NCI-H345 (cell line): ENCODE data around the gene FGF18.
"Not testable (repeated sequence)": the region's sequence is repeated elsewhere in the genome, so short reads cannot be mapped to it uniquely, and the experiment has no call there.

Source experiments
- DNase-seq: peaks from one replicate; lab custom pipeline; 2025; lab: John Stamatoyannopoulos, UW

The FGF18 gene

DNA sequence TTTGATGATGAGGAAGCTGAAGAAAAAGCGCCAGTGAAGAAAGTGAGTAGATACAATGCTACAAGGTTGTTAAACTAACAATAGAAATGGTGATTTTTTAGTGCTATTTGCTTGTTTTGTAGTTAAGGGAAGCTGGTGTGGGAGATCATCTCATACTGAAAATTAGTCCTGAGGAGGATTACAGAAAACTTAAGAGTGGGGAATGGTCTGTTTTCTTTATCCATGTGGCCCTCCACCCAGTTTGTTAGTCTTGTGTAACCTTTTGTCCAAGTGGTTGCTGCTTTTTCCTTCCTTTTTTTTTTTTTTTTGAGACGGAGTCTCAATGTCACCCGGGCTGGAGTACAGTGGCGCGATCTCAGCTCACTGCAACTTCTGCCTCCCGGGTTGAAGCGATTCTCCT, 19.3 kb upstream of the FGF18 start:
- DNase-seq, result no peak

GRCh38 chr5:171401167-171401947, 18.1 kb upstream of the FGF18 start:
- no peak for DNase-seq

DNA sequence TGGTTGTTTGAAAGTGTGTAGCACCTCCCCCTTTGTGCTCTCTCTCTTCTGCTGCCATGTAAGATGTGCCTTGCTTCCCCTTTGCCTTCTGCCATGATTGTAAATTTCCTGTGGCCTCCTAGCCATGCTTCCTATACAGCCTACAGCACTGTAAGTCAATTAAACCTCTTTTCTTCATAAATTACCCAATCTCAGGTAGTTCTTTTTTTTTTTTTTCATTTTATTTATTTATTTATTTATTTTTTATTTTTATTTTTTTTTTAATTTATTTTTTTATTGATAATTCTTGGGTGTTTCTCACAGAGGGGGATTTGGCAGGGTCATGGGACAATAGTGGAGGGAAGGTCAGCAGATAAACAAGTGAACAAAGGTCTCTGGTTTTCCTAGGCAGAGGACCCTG, 16.7 kb upstream of the FGF18 start:
- DNase-seq, result not testable (repeated sequence)

DNA sequence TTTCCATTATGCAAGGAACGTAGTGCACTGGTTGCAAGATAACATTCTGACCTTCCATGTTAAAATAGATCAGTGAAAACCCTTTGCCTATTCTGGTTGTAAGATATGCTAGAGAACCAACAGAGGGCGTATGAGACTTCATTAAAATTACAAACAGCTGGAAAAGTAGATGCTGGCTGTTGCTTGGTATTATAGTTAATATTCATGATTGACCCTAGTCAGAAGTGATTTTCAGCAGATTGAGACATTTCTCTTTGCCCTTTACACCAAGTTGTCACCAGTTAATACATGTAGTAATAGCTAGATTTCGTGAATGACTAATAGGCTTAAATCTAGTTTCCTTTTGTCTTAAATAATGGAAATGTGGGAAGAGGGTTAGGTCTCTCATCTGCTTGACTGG, 13.8 kb upstream of the FGF18 start:
- DNase-seq, result no peak

GRCh38 chr5:171407234-171407633, 12.2 kb upstream of the FGF18 start:
- DNase-seq, result no peak

GRCh38 chr5:171409164-171410136, 10.0 kb upstream of the FGF18 start:
- no peak for DNase-seq

GRCh38 chr5:171410181-171410580, 9.3 kb upstream of the FGF18 start:
- DNase-seq, result no peak

GRCh38 chr5:171412186-171412585, 7.3 kb upstream of the FGF18 start:
- no peak for DNase-seq

DNA sequence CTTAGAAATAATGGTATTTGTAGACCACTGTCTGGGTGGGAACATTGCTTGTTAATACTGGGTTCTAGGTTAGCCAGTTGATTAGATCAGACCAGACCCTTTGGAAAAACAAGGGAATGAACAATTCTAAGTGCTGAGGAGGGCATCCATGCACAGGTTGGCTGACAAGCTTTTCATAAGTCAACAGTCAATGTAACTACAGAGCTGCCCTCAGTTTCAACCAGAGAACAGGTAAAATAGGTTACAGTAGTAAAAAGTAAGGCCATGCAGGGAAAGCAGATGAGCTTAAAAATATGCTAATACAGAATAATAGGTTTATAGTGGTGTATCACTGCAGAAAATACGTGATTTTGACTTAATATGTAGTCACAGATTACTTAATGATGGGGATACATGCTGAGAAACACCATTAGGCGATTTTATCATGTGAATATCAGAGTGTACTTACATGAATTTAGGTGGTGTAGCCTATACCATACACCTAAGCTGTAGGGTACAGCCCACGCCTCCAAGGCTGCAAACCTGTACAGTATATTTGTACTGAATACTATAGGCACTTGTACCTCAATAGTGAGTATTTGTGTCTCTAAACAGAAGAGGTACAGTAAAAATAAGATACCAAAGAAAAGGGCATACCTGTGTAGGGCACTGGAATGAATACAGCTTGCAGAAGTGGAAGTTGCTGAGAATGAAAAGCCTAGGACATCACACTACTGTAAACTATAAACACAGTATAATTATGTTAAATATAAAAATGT, 6.1 kb upstream of the FGF18 start:
- DNase-seq, result no peak

DNA sequence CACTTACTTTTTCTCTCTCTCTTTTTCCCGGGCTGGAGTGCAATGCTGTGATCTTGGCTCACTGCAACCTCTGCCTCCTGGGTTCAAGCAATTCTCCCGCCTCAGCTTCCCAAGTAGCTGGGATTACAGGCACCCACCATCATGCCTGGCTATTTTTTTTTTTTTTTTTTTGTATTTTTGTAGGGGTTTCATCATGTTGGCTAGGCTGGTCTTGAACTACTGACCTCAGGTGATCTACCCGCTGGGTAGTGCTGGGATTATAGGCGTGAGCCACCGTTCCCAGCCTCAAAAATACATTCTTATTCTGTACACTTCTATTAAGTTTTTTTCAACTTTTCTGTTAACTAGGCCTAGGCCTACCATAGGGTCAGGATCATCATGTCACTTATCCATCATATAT, 5.5 kb upstream of the FGF18 start:
- not testable (repeated sequence) for DNase-seq

GRCh38 chr5:171415115-171415730, 4.2 kb upstream of the FGF18 start:
- no peak for DNase-seq

GRCh38 chr5:171416160-171417049, 3.0 kb upstream of the FGF18 start:
- no peak for DNase-seq

GRCh38 chr5:171418316-171418981, 998 bp upstream of the FGF18 start:
- DNase-seq, result peak; percentile 67

DNA sequence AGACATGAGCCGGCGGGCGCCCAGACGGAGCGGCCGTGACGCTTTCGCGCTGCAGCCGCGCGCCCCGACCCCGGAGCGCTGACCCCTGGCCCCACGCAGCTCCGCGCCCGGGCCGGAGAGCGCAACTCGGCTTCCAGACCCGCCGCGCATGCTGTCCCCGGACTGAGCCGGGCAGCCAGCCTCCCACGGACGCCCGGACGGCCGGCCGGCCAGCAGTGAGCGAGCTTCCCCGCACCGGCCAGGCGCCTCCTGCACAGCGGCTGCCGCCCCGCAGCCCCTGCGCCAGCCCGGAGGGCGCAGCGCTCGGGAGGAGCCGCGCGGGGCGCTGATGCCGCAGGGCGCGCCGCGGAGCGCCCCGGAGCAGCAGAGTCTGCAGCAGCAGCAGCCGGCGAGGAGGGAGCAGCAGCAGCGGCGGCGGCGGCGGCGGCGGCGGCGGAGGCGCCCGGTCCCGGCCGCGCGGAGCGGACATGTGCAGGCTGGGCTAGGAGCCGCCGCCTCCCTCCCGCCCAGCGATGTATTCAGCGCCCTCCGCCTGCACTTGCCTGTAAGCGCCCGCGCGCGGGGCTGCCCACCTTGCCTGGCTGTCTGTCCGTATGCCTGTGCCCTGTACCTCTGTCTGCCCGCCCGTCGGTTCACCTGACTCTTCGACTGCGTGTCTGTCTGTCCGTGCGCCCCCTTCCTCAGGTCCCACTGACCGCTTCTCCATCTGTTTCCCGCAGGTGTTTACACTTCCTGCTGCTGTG, 412 bp downstream of the FGF18 start:
- peak; percentile 29 for DNase-seq

GRCh38 chr5:171420431-171421241, 1.2 kb downstream of the FGF18 start:
- DNase-seq, result peak; percentile 42

DNA sequence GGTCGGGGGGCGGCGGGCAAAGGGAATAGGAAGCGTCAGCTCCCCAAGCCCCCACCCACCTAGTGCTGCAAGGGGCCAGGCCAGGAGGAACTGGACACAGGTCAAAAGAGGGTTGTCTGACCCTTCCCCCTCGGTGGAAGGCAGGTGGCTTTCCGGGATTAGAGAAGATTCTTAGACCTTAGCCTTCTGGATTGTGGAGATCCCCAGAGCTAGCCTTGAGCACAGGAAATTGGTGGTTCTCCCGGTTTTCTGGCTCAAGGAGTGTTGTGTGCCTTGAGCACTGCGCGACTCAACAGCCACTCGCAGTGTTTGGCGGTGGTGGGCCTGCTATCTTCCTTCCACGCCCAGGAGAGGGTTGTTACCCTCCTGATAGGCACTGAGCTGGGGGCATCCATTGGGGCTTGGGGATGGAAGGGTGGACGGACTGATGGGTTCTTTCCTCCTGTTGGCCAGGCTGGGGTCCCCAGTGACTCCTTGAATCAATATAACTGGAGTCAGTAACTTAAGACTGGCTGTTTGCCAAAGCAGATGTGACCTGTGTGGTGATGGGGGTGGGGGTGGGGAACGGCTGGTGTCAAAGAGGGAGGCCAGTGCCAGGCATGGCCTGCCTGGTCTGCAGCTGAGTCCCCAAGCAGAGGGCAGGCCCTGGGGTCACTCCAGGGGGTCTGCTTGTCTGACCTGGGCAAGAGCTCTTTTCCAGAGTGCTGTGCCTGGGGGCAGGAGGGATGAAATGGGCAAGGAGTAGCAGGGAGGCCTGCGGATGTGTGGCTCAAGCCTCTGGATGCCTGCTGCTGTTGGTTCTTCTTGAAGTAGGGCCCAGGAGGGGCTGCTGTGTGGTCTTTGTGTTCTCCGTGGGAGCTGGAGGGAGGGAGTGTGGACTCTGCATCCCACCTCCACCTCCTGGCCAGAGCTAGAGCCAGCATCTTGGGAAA, 2.1 kb downstream of the FGF18 start:
- DNase-seq, result no peak

DNA sequence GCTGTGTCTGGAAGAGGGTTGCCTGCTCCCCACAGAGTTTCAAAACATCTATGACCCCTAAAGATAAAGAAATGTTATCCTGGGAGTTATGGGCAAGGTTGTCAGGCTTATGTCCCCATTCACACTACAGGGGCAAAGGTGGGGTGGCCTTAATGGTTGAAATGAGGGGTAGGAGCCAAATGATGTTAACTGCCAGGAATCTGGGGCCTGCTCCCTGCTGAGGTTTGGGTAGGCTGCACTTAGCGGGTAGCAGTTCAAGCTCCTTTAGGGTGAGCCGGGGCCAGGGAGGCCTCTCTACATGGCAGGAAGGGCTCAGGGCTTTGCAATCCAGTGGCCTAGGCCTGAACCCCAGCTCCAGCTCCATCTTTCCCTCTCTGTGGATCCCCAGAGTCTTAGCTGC, 3.0 kb downstream of the FGF18 start:
- no peak for DNase-seq
